GM12891 (cell line): ENCODE results near the gene RUNX3.

ENCODE experiments used
- DNase-seq: peaks from one replicate; pipeline ENCODE4 v3.0.0; 2011; ENCODE audit warnings: low spot score; ENCODE audit not compliant: insufficient read length
- FAIRE-seq: peaks from 2 replicates; lab custom pipeline; 2011; peaks lifted over from hg19 to GRCh38; lab: Jason Lieb, UNC
- PAX5 ChIP-seq: IDR thresholded peaks from 2 replicates; pipeline ENCODE4 v1.6.1; 2011; ENCODE audit warnings: low read length, moderate library complexity, mild to moderate bottlenecking; ENCODE audit not compliant: insufficient read depth, severe bottlenecking
- POLR2A ChIP-seq: IDR thresholded peaks from 2 replicates; pipeline ENCODE4 v1.6.1; 2011; ENCODE audit warnings: low read depth, low read length, control low read depth
- POLR2AphosphoS5 ChIP-seq: IDR thresholded peaks from 2 replicates; pipeline ENCODE4 v1.6.1; 2011; ENCODE audit warnings: low read depth, low read length, control low read depth
- POU2F2 ChIP-seq: IDR thresholded peaks from 2 replicates; pipeline ENCODE4 v1.6.1; 2011; ENCODE audit warnings: low read depth, mild to moderate bottlenecking, control low read depth, low read length, moderate library complexity
- SPI1 ChIP-seq: IDR thresholded peaks from 2 replicates; pipeline ENCODE4 v1.6.1; 2011; ENCODE audit warnings: low read depth, low read length, control low read depth
- TAF1 ChIP-seq: IDR thresholded peaks from 2 replicates; pipeline ENCODE4 v1.6.1; 2011; ENCODE audit warnings: low read depth, low read length, control low read depth

The RUNX3 gene

DNA sequence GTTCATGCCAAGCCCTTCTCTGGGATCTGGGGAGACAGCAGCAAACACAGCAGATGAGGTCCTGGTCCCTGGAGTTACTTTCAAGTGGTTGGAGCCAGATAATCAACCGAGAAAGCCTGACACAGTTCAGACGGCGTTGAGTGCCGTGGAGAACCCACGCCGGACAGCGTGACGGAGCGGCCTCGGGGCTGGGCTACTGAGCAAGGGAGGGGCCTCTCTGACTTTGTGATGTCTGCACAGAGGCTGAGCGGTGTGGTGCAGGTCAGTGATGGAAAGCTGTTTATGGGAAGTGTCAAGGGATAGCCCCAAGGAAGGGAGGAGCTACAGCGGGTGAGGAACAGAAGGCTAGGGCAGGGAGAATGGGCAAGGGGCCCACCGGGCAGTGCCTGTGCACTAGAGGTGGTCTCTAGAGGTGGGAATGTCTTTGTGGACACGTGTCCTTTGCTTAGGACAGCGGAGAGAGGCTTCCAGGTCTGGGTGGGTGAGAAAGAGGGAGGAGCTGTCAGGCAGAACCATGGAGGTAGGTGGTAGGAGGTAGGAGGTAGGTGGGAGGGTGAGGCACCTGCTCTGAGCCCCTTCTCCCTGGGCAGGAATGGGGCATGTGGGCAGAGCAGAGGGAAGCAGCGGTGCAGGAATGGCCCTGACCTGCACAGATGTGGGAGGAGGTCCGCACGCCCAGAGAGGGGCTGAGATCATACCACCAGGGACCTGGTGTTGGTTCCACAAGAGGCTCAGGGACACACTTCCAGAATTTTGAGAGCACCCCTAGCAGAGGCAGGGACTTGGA is 62.8 kb downstream of the RUNX3 start:
- TF ChIP-seq POLR2A (no peak), TAF1 (no peak), PAX5 (no peak), POLR2AphosphoS5 (no peak), POU2F2 (no peak), SPI1 (no peak)

DNA sequence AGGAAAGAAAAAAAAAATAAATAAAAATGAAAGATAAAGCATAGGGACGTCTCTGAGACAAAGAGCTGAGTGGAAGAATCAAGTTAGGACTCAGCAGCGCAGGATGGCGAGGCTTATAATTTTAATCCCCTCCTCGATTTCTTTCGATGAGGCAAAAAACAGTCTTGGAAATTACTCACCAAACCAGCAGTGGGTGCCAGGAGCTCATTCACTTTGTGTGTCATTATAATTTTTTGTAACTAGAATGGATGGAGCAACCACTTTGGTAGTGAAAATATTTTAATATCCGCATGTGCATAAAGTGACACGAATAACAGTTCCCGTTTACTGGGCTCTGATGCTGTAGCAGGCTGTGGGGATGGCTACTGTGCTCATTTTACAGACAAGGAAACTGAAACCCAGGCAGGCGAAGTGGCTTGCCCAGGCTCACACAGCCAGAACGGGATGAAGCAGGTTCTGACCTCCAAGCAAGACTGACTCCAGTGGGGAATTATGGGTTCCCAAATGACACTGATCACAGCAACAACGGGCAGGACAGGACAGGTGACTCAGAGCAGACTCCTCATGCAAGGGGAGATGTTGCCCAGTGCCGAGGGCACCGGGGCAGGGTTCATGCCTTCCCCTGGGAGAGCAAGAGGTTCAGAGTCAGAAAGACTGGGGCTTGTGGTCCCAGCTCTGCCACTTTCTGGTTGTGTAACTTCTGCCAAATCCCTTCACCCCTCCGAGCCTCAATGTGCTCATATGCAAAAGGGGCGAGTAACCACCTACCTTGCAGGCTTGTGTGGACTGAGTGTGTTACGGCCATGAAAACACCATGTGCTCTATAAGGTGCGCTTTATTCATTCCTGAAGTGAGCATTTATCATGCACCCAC is 63.6 kb downstream of the RUNX3 start:
- FAIRE-seq (no peak), DNase-seq (no peak)
- TF ChIP-seq SPI1: no peak
- no peak for TF ChIP-seq POU2F2
- no peak for TF ChIP-seq TAF1
- no peak for TF ChIP-seq POLR2AphosphoS5

More for the DNA sequence above, 62.8 kb downstream of the RUNX3 start:
- DNase-seq (no peak), FAIRE-seq (no peak)

DNA sequence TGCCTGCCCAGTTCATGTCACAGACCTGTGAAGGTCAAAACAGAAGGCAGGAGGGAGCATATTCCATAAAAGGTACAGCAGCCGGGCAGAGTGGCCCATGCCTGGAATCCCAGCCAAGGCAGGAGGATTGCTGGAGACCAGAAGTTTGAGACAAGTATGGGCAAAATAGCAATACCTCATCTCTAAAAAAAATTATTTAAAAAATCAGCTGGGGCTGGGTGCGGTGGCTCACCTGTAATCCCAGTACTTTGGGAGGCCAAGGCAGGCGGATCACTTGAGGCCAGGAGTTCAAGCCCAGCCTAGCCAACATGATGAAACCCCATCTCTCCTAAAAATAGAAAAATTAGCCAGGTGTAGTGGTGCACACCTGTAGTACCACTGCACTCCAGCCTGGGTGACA is 64.5 kb downstream of the RUNX3 start:
- no peak for TF ChIP-seq POLR2AphosphoS5
- no peak for TF ChIP-seq PAX5
- TF ChIP-seq POLR2A: no peak
- DNase-seq (no peak), FAIRE-seq (no peak)

DNA sequence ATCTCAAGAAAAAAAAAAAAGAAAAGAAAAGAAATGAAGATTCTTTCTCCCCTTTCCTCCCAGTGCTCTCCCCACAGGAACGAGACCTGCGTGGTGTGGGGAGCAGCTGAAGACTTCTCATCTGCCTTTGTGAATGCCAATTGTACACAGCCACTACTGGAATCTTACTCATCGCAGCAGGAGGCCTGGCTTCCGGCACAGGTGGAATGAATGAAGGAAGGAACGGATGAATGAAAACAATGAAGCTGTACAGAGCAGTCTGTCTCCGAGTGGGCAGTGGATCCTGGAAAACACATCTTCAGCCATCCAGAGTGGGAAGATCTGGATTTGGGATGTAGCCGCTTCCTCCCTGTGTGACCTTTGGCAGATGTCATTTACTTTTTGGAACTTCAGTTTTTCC is 64.9 kb downstream of the RUNX3 start:
- DNase-seq (no peak), FAIRE-seq (no peak)
- no peak for TF ChIP-seq TAF1
- TF ChIP-seq POU2F2: no peak

DNA sequence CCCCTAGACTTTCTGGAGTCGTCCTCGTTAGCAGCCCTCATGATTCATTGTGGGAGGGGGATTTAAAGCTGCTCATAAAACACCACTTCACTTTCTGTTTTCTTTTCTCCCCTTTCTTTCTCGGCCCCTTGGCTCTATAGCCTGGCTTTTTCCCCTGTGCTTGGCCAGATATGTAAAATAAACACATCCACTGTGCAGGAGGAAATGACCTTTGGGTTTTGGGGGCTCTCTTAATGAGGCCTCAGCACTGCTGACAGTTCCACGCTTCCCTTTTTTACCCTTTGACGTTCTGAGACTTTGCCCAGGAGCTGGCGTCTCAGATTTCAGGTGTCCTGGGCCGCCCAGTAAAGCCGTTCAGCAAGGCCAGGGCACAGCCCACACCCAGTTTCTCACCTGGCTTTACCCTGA is 65.7 kb downstream of the RUNX3 start:
- no peak for TF ChIP-seq TAF1
- TF ChIP-seq POLR2A: no peak
- no peak for TF ChIP-seq POLR2AphosphoS5
- no peak for TF ChIP-seq POU2F2
- peak; percentile 74 for TF ChIP-seq SPI1
- no peak for TF ChIP-seq PAX5
- FAIRE-seq: no peak
- no peak for DNase-seq

DNA sequence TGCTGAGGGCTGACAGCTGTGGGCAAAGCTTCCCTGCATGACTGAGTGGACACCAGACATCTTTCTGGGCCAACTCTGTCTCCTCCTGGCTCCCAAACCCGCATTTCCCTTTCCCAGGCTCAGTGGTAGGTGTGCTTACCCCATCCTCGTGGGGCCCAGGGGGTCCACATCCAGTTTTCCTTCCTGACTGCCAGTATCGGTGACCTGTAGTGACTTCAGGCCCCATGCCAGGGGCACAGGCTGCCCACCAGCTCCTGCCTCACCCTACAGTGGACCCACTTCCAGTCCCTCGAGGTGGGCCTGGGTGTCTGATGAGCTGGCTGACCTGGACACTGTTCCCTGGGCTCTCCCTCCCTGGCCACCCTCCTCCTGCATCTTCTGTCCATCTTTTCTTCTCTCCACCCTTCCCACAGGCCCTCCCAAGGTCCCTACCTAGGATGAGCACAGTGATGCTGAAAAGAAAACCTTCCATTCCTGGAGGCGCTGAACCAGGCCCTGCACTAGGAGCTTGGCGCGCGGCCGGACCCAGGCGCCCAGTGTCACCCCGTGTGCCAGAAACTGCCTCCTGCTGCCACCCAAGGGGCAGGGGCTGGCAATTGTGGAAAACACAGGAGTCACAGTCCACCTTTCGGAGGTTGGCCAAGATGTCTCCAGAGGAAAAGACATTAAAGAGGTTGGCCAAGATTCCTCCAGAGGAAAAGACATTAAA is 67.1 kb downstream of the RUNX3 start:
- DNase-seq (no peak), FAIRE-seq (no peak)
- TF ChIP-seq PAX5: no peak
- no peak for TF ChIP-seq SPI1
- TF ChIP-seq POLR2AphosphoS5: no peak
- TF ChIP-seq POU2F2: no peak
- TF ChIP-seq POLR2A: no peak
- no peak for TF ChIP-seq TAF1

DNA sequence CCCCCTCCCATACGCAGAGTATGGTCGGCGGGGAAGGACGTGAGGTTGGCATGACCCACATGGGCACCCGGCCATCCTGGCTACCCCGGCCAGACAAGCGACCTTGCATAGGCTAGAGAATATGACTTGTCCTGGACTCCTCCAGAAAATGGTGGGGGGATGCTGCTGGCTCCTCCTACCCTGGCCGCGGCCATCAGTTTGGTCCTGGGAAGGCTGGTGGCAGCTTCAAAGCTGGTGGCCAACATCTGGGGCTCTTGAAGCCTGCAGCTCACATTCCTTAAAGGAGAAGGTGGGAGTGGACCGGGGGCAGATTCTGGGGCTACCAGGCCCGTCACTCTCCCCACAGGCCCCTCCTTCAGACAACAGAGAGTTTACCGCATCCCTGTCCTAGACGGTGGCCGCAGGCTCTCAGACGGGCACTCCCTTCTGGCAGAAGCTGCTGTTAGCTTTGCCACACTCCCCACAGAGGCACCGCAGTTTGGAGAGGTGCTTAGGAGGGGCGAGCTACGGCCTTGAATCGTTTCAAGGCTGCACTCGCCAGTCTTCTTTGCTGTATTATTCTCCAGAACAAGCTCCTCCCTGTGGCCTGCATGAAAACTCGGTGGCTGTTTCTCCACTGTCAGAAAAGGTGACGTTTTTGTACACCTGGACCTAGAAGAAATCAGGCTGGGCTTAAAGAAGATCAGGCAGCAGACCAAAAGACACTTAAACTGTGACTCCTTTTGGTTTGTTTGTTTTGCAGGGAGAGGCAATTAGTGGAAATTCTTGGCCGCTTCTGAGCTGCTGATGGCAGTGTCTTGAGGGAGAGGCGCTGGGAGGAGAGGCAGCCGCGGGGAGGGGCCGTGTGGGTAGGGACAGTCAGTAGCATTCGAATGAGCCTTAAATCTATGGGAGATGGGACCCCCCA is 68.0 kb downstream of the RUNX3 start:
- TF ChIP-seq POLR2AphosphoS5 (no peak), POLR2A (no peak), PAX5 (no peak), TAF1 (no peak), SPI1 (no peak), POU2F2 (no peak)
- no peak for FAIRE-seq
- no peak for DNase-seq

DNA sequence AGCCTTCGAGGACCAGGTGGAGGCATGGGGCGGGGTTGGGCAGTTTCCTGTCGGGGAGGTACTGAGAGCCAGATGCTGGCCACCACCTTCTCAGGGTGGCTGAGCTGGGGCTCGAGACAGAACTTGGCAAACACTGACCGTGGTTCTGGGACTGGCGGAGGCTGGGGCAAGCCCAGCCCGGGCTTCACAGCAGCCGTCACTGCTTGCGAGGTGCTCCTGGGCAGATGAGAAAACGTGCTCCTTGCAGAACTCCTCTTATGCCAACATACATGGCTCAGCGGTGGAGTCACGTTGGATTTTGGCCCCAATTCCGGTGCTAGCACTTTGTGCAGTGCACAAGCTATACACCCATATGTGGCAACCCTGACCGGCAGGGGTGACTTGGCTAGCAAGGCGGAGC is 69.2 kb downstream of the RUNX3 start:
- DNase-seq: no peak
- TF ChIP-seq TAF1 (no peak), POU2F2 (no peak), PAX5 (no peak)
- FAIRE-seq: no peak
